Mesodermal cell (in vitro differentiated cells): ENCODE data around the gene HCFC1R1.

Source experiments
- H3K27ac ChIP-seq: 2 replicates; pipeline ENCODE4 v1.7.0; 2013; ENCODE audit warnings: mild to moderate bottlenecking, low read depth, low read length, moderate library complexity; ENCODE audit not compliant: severe bottlenecking
- H3K36me3 ChIP-seq: 2 replicates; pipeline ENCODE4 v1.7.1; 2013; ENCODE audit warnings: mild to moderate bottlenecking, low read length, moderate library complexity; ENCODE audit not compliant: control insufficient read depth, insufficient read depth
- H3K4me1 ChIP-seq: one replicate; pipeline ENCODE4 v1.7.1; 2013; ENCODE audit warnings: mild to moderate bottlenecking, low read length; ENCODE audit not compliant: insufficient read depth, control insufficient read depth, poor library complexity, severe bottlenecking
- H3K4me3 ChIP-seq: 2 replicates; pipeline ENCODE4 v1.7.0; 2013; ENCODE audit warnings: low read length, control low read depth, mild to moderate bottlenecking; ENCODE audit not compliant: insufficient read depth, poor library complexity, severe bottlenecking; ENCODE audit errors: extremely low read depth
- H3K9me3 ChIP-seq: 2 replicates; pipeline ENCODE4 v1.7.1; 2013; ENCODE audit warnings: mild to moderate bottlenecking, low read length, moderate library complexity; ENCODE audit not compliant: control insufficient read depth
- WGBS, 2 experiments: methylation state at CpG; one replicate each; pipeline ENCODE4 v1.1.5; 2013; ENCODE audit warnings: missing lambda C conversion rate in 2 of 2; ENCODE audit not compliant: insufficient coverage in 2 of 2; 5-methylcytosine and 5-hydroxymethylcytosine counted together

Gene HCFC1R1

DNA sequence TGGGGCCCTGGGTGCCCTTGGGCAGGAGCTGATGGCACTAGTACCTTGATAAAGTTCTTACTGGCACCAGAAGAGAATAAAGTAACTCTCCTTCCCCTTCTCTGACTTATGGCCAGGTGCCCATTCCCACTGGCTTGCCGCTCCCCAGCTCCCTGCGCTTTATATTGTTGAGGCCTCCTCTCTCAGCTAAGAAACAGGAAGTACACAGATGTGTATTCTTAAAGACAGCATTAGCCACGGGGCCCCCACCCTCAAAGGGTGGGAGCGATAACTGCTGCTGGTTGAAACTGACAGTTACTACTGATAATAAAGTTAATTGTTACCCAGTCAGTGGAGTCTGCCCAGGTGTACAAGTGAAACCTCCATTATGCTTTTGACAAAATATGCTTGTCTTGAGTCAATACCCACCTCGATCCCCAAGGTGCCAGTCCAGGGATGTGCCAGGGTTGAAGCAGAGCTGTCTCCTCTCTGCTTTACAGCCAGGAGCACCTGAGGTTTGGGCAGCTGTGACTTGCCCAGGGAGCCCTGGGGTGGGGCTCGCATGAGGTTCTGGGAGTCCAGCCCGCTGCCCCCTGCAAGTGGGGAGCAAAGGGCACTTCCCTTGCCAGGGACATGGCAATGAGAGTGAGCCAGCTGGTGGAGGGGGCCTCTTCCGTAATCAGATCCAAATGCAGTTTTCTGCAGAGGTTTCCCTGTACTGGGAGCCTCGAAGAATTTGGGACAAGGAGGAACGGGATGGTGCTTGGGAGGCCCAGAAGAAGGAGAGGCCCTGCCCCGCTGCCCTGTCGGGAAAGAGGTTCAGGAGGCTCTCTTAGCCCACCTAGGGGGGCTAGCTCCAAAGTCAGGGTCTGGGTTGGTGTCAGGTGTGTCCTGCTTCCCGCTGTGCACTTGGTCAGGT is 16.4 kb downstream of the HCFC1R1 start:
- no peak overlapping the region for H3K4me3 ChIP-seq
- H3K36me3 ChIP-seq = no peaks in the 10 kb centered on the region
- no peak overlapping the region for H3K27ac ChIP-seq
- peaks cover 31% of the 10 kb centered on the region for H3K4me1 ChIP-seq
- WGBS, 2 experiments = 60% methylated on average over 12 to 13 of the region's 13 CpGs
- no peaks in the 10 kb centered on the region for H3K9me3 ChIP-seq

DNA sequence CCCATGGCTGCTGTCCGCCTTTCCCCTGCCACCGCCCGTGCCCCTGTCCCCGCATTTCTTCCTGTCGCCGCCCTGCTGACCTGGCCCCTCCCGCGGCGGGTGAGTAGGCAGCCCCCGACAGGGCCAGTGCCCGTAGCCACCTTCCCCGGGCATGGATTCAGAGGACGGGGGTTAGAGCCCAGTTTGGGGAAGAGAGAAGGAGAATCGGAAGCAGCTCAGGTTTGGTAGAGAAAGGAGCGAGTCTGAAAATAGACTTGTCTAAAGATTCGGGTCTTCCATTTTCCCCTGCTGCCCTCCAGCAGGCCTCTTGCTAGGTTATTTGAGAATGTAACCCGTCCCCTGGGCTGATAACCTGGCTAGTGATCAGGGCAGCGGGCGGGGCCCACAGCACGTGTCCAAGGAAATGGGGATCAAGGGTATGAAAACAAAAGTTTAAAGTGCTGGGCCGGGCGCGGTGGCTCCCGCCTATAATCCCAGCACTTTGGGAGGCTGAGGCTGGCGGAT is 18.9 kb downstream of the HCFC1R1 start:
- WGBS, 2 experiments = 3 to 6% methylated on average over 12 to 20 of the region's 25 CpGs
- Histone ChIP-seq H3K4me3 (peak overlapping the region; percentile 18), H3K9me3 (no peaks in the 10 kb centered on the region), H3K4me1 (peaks cover 25% of the 10 kb centered on the region), H3K36me3 (no peaks in the 10 kb centered on the region), H3K27ac (no peak overlapping the region)

DNA sequence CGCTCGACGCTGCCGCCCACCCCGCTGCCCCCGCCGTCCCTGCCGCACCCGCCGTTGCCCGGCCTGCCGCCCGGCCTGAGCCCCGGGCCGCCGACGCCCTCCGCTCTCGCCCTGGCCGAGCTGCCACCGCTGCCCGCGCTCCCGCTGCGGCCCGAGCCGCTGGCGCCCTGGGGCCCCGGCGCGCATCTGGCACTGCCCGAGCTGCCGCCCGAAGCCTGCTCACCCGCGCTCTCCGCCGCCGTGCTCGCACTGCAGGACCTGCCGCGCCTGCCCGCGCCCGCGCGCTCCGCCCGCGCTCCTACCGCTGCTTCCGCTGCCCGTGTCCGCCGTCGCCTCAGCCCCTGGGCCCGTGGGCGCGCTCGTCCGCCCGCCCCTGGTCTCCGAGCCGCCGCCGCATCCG is 19.4 kb downstream of the HCFC1R1 start:
- Histone ChIP-seq H3K27ac (no peak overlapping the region), H3K4me1 (peaks cover 20% of the 10 kb centered on the region), H3K36me3 (no peaks in the 10 kb centered on the region), H3K9me3 (no peaks in the 10 kb centered on the region), H3K4me3 (no peak overlapping the region)
- WGBS, 2 experiments = 0 to 1% methylated on average over 37 to 60 of the region's 67 CpGs

DNA sequence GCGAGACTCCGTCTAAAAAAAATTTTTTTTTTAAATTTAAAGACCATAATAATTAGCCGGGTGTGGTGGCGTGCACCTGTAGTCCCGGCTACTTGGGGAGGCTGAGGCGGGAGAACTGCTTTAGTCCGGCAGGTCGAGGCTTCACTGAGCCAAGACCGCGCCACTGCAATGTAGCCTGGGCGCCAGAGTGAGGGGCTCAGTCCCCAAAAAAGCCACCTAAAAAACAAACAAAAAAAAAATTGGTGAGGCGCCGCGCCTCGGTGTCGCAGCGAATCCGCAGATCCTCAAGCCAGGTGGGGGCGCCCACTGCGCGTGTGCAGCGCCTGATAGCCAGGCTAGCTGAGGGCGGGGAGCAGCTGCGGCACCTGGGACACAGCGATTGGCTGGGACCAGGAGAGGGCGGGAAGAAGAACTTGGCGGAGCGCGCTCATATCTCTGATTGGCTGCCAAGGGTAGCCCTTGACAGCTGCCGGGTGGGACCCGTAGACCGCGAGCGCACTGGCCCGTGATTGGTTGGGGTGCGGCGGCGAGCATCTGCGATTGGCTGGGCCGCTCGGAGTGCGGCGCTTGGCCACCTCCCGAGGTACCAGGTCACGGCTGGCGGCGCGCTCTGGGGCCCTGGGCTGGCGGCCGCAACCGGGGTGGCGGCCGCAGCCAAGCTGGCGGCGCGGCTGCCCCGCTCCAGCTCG is 20.0 kb downstream of the HCFC1R1 start:
- Histone ChIP-seq H3K27ac (no peak overlapping the region), H3K9me3 (no peaks in the 10 kb centered on the region), H3K36me3 (no peaks in the 10 kb centered on the region), H3K4me3 (no peak overlapping the region), H3K4me1 (peaks cover 18% of the 10 kb centered on the region)
- WGBS, 2 experiments = 6 to 7% methylated on average over 38 to 43 of the region's 58 CpGs

GRCh38 chr16:3001316-3001715 is 22.4 kb downstream of the HCFC1R1 start:
- no peak overlapping the region for H3K27ac ChIP-seq
- no peaks in the 10 kb centered on the region for H3K36me3 ChIP-seq
- H3K4me3 ChIP-seq = no peak overlapping the region
- WGBS, 2 experiments = 78 to 85% methylated on average over 7 to 8 of the region's 12 CpGs
- H3K9me3 ChIP-seq = no peaks in the 10 kb centered on the region
- H3K4me1 ChIP-seq = no peaks in the 10 kb centered on the region

GRCh38 chr16:3000540-3000939 is 23.2 kb downstream of the HCFC1R1 start:
- H3K4me1 ChIP-seq = no peaks in the 10 kb centered on the region
- H3K4me3 ChIP-seq = no peak overlapping the region
- no peak overlapping the region for H3K27ac ChIP-seq
- no peaks in the 10 kb centered on the region for H3K36me3 ChIP-seq
- no peaks in the 10 kb centered on the region for H3K9me3 ChIP-seq
- WGBS, 2 experiments = 67 to 90% methylated on average over 1 to 2 of the region's 4 CpGs

- no peak overlapping the region for H3K4me3 ChIP-seq
- no peaks in the 10 kb centered on the region for H3K4me1 ChIP-seq
- H3K36me3 ChIP-seq = no peaks in the 10 kb centered on the region
- H3K27ac ChIP-seq = no peak overlapping the region
- 93 to 96% methylated on average over 5 to 6 of the region's 6 CpGs for WGBS, 2 experiments
- no peaks in the 10 kb centered on the region for H3K9me3 ChIP-seq
Measured at GRCh38 chr16:2999929-3000328, 23.8 kb downstream of the HCFC1R1 start.

DNA sequence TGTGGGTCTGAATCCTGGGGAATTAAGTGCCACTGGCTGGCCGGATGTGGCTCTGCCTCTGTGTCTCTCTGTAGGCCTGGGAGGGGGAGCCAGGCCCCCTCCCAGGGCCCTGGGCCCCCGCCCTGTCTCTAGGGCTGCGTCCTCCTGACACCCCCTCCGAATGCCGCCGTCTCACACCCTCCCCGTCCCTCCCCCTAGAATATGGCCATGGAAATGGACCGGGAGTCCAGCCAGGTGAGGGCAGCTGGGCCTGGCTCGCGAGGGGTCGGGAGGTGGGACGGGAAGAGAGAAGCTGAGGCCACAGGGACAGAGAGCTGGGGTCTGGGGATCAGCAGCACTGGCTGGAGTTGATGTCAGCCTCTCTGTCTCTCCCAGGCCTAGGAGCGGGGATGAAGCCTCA is 27.4 kb downstream of the HCFC1R1 start:
- Histone ChIP-seq H3K36me3 (no peaks in the 10 kb centered on the region), H3K9me3 (no peaks in the 10 kb centered on the region), H3K4me3 (no peak overlapping the region), H3K4me1 (no peaks in the 10 kb centered on the region), H3K27ac (no peak overlapping the region)
- 85 to 89% methylated on average over 4 to 12 of the region's 13 CpGs for WGBS, 2 experiments

DNA sequence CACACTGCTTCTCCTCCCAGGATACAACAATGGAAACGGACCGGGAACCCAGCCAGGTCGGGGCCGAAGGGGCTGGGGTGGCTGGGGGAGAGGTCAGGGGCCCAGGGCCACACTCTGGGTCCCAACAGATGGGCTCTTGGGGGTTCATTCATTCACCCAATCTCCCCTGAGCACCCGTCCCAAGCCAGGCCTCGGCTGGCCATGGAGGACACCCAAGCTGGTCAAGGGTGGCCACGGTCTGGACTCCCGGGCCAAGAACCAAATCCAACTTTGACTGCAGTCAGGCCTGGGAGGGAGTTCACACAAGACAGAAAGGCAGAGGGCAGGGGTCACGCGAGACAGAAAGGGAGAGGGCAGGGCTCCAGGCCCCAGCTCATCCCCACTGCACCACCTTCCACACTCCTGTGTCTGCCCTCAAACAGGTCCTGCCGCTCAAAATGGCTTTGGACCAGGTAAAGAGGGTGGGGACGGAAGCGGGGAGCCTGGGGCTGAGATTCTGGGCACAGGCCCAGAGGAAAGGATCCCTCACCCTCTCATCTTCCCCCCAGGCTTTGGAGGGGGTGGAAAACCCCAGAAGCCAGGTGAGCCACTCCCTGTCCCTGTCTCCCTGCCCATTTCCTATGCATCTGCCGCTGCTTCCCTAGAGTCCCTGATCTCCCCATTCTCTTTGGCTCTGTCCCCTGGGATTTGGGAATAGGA is 31.2 kb downstream of the HCFC1R1 start:
- Histone ChIP-seq H3K4me3 (no peak overlapping the region), H3K36me3 (no peaks in the 10 kb centered on the region), H3K27ac (no peak overlapping the region), H3K9me3 (no peaks in the 10 kb centered on the region), H3K4me1 (no peaks in the 10 kb centered on the region)
- whole genome bisulfite sequencing, 2 experiments = 95 to 96% methylated on average over 6 to 7 of the region's 14 CpGs

DNA sequence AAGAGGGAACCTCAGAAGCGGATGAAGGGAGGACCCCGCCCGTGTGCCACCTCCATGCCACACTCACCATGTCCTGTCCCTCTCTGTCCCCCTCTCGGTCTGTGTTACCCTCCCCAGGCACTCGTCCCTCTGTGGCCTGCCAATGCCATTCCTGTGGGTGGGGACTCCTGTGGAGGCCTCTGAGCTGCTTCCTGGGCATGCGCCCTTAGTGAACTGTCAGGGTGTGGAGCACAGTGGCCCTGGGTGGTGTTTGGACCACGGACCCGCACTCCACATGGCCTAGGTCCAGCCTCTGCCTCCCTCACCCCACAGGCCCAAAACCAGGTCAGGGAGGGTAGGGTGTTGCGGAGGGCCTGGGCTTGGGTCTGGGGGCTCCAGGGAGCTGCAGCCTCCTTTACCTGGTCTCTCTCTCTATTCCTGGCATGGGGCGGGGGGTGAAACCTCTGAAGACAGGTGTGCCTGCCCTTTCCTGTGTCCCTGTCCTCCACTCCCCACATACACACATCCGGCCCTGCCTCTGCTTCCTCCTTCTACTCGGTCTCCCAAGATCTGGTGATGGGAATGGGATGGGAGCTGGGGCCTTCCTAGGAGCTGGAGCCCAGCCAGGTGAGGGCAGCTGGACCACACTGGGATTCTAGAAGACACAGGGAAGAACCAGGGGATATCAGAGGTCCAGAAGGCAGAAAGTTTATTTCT is 32.0 kb downstream of the HCFC1R1 start:
- no peak overlapping the region for H3K4me3 ChIP-seq
- H3K9me3 ChIP-seq = no peaks in the 10 kb centered on the region
- no peaks in the 10 kb centered on the region for H3K36me3 ChIP-seq
- no peak overlapping the region for H3K27ac ChIP-seq
- H3K4me1 ChIP-seq = no peaks in the 10 kb centered on the region
- 89 to 95% methylated on average over 3 to 8 of the region's 12 CpGs for WGBS, 2 experiments
